Chondrocyte (in vitro differentiated cells): ENCODE results near the gene ZBED4. TPM values are rescaled to one million over a fixed set of nuclear protein-coding genes. Genes with fewer than 3 reads are reported as not detected.

Experiments
- DNase-seq: peaks from one replicate; pipeline ENCODE4 v3.0.0; 2021; ENCODE audit warnings: mixed read lengths, low spot score
- H3K27ac Mint-ChIP-seq: one replicate; pipeline ENCODE4 v1.8.0; 2021; ENCODE audit warnings: mild to moderate bottlenecking, moderate library complexity, mixed read lengths; ENCODE audit not compliant: unreplicated experiment
- H3K27me3 Mint-ChIP-seq: 2 replicates; pipeline ENCODE4 v1.8.0; 2021; ENCODE audit warnings: low read depth, mixed read lengths
- H3K36me3 Mint-ChIP-seq: 2 replicates; pipeline ENCODE4 v1.8.0; 2021; ENCODE audit warnings: low read depth, mixed read lengths
- H3K4me1 Mint-ChIP-seq: 2 replicates; pipeline ENCODE4 v1.8.0; 2021; ENCODE audit warnings: low read depth, mild to moderate bottlenecking, mixed read lengths
- H3K4me3 Mint-ChIP-seq: one replicate; pipeline ENCODE4 v1.8.0; 2021; ENCODE audit warnings: mild to moderate bottlenecking, moderate library complexity, mixed read lengths; ENCODE audit not compliant: unreplicated experiment
- H3K9me3 Mint-ChIP-seq: 2 replicates; pipeline ENCODE4 v1.8.0; 2021; ENCODE audit warnings: low read depth, mixed read lengths
- total RNA-seq: library from RNA; stranded (reverse); gene quantifications from 3 replicates; pipeline ENCODE4 v1.2.1, GENCODE V29; 2021
- TF ChIP-seq, protein P1 (sequence below): fragments of 200-600 bp; sonication (generic); IDR thresholded peaks from 2 replicates; pipeline ENCODE4 v1.5.0; 2021; ENCODE audit warnings: antibody characterized with exemption, mild to moderate bottlenecking, moderate library complexity

ZBED4 gene
- total RNA-seq, 1 donor from 2014 or later, result 17.6 TPM

DNA sequence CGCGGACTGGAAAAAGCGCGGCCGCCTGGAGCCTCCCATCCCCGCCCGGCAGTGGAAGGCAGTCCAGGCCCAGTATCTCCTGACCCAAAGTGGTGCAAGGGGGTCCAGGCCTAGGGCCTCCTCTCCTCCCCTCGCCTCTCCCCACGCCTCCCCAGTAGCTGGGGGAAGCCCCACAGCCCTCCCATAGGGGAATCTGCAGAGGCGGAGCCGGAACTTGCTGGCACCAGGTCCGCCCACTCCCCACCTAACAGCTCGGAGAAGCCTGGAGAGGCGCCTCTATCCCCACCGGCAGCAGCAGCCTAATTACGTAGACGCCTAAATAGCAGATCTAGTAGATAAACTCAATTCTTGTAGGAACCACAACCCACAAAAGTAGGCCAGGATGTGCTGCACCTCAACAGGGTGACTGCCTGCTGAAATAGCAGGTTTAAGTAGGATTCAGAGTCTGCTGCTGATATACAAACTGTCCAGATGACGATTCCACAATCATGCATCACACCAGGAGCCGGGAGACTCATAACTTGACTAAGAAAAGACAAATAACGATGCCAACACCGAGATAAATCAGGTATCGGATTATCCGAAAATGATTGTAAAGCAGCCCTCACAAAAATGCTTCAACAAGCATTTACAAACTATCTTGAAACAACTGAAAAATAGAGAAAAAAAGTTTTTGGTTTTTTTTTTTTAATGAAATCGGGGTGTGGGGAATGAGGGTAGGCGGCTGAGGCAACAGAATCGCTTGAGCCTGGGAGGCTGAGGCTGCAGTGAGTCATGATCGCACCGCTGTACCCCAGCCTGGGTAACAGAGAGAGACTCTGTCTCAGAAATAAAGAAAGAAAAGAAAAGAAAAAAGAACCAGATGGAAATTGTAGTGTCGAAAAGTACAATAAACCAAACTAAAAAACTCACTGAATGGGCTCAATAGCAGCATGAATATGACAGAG, 14.6 kb upstream of the ZBED4 start:
- Mint-ChIP-seq H3K27ac (no peak overlapping the region), H3K4me3 (no peak overlapping the region)
- no peak for DNase-seq

DNA sequence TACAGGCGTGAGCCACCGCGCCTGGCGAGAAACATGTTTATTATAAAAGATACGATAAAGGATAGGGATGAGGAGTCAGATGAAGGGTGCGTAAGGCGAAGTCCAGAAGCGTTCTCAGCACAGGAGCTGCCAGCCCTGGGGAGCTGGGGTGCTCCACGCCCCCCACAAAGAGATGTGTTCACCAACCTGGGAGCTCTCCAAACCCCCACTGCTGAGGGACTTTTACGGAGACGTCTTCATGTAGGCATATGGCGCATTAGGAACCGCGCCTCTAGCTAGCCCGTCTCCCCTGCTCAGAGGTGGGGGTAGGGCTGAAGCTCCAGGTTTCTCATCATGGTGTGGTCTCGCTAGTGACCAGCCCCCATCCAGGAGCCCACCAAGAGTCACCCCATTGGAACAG, 8.4 kb upstream of the ZBED4 start:
- no peak for DNase-seq
- Mint-ChIP-seq H3K27ac (no peak overlapping the region), H3K4me3 (no peak overlapping the region), H3K4me1 (peaks cover 3% of the 10 kb centered on the region), H3K36me3 (no peaks in the 10 kb centered on the region), H3K27me3 (peaks cover 24% of the 10 kb centered on the region), H3K9me3 (no peaks in the 10 kb centered on the region)
- TF ChIP-seq, protein P1, sequence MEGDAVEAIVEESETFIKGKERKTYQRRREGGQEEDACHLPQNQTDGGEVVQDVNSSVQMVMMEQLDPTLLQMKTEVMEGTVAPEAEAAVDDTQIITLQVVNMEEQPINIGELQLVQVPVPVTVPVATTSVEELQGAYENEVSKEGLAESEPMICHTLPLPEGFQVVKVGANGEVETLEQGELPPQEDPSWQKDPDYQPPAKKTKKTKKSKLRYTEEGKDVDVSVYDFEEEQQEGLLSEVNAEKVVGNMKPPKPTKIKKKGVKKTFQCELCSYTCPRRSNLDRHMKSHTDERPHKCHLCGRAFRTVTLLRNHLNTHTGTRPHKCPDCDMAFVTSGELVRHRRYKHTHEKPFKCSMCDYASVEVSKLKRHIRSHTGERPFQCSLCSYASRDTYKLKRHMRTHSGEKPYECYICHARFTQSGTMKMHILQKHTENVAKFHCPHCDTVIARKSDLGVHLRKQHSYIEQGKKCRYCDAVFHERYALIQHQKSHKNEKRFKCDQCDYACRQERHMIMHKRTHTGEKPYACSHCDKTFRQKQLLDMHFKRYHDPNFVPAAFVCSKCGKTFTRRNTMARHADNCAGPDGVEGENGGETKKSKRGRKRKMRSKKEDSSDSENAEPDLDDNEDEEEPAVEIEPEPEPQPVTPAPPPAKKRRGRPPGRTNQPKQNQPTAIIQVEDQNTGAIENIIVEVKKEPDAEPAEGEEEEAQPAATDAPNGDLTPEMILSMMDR, result no peak

More for the DNA sequence above, 14.6 kb upstream of the ZBED4 start:
- no peaks in the 10 kb centered on the region for H3K36me3 Mint-ChIP-seq
- TF ChIP-seq, protein P1, result no peak
- no peaks in the 10 kb centered on the region for H3K27me3 Mint-ChIP-seq
- H3K4me1 Mint-ChIP-seq, result no peaks in the 10 kb centered on the region
- no peaks in the 10 kb centered on the region for H3K9me3 Mint-ChIP-seq

DNA sequence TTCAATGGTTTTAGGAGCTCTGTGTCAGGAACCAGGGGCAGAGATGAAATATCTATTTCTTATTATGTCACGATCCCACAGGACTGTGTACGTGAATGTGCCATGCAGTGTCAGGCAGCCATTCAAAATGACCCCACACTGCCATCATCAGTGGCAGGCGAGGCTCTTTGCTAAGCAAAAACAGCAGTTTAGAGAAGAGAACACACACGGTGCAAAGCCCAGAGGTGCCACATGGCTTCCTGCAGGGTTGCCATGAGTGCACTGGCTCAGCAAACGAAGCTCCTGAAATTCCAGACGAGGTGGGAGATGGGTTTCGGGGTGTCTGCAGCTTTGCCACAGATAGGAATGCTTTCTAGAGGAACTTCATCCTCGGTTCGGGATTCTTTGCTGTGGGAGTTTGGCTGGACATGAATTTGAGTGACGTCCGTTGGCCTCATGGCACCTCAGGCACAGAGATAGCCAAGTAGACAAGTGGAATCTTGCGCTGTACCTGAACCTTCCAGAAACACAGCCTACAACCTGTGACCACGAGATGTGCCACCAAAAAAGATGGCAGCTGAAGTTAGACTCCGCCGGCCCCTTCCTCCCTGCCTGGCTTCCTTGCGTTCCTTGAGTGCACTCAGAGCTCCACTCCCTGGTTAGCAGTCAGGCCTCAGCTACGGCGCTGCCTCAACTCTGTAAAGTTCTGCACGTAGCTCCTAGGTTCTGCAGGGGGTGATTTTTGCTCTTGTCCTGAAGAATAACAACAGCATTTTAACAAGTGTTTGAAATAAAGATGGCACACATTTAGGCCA, 7.8 kb upstream of the ZBED4 start:
- Mint-ChIP-seq H3K9me3 (no peaks in the 10 kb centered on the region), H3K4me3 (no peak overlapping the region), H3K4me1 (peaks cover 3% of the 10 kb centered on the region), H3K36me3 (no peaks in the 10 kb centered on the region), H3K27ac (no peak overlapping the region), H3K27me3 (peaks cover 29% of the 10 kb centered on the region)
- TF ChIP-seq, protein P1, result no peak
- no peak for DNase-seq

DNA sequence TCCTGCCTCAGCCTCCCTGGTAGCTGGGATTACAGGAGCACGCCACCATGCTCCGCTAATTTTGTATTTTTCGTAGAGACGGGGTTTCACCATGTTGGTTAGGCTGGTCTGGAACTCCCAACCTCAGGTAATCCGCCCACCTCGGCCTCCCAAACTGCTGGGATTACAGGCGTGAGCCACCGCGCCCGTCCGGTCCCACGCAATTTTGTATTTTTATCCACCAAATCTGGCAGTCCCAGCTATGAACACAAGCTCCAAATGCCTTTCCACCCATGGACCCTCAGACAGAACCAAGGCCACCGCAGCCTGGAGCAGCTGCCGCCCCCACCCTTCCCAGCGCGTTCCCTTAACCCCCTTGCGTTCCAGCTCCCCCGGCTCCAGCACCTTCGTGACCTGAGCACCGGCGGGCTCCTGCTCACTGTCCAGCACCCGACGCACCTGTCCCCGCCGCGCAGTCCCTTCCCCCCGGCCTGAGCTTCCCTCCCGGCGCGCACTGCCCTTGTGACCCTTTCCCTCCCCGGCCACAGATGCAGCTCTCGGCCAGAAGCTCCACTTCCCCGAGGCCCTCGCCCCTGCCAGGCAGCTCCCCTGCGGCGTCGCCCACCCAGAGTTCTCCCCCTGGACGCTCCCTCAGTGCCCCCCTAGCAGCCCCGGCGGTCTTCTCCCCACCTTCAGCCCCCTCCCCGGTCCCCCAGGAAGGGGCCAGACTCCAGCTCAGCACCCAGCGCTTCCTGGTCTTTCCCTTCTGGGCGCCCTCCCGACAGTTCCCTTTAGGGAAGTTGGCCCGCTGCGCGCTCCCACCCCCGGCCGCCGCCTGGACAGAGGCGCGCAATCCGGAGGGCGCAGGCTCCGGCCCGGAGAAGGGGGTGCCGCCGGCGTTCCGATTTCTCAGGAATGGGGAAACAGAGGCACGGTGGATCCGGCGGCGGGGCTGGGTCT, 5.6 kb upstream of the ZBED4 start:
- Mint-ChIP-seq H3K27me3 (peaks cover 29% of the 10 kb centered on the region), H3K36me3 (peaks cover 2% of the 10 kb centered on the region), H3K9me3 (no peaks in the 10 kb centered on the region), H3K4me3 (peak overlapping the region; percentile 57), H3K27ac (no peak overlapping the region), H3K4me1 (peaks cover 10% of the 10 kb centered on the region)
- DNase-seq, result no peak
- TF ChIP-seq, protein P1, result no peak
